CD14-positive monocyte (primary cell): ENCODE results near the gene TUBA4A. TPM values are rescaled to one million over a fixed set of nuclear protein-coding genes. Genes with fewer than 3 reads are reported as not detected.

Experiments used
- DNase-seq, 3 donors: peaks; one replicate each; pipeline ENCODE4 v3.0.0-alpha.2; 2011 to 2022
- H2AFZ ChIP-seq: 2 replicates; pipeline ENCODE4 v1.6.0; 2012; ENCODE audit warnings: mild to moderate bottlenecking, low read depth, low read length, inconsistent platforms; ENCODE audit not compliant: insufficient read depth, poor library complexity, severe bottlenecking
- H3K27ac ChIP-seq, 2 donors: 1 replicate in 1 of 2; 2 replicates in 1 of 2; pipeline ENCODE4 v1.5.1; 2012 to 2013; ENCODE audit warnings: low read length in 2 of 2, control low read depth in 1 of 2, inconsistent platforms in 1 of 2, low read depth in 1 of 2, mild to moderate bottlenecking in 1 of 2
- H3K27me3 ChIP-seq, 2 donors: one replicate each; pipeline versions ENCODE4 v1.6.0 to v1.6.1; 2011 to 2013; ENCODE audit warnings: low read length in 2 of 2; ENCODE audit not compliant: control insufficient read depth in 2 of 2, insufficient read depth in 2 of 2
- H3K36me3 ChIP-seq, 2 donors: replicated peaks in 1 of 2; 1 replicate in 1 of 2; 2 replicates in 1 of 2; pipeline versions ENCODE4 v1.5.1 to v1.6.1; 2012 to 2013; ENCODE audit warnings: low read length in 2 of 2, control low read depth in 1 of 2, inconsistent platforms in 1 of 2, mild to moderate bottlenecking in 1 of 2; ENCODE audit not compliant: insufficient read depth in 2 of 2, control insufficient read depth in 1 of 2
- H3K4me1 ChIP-seq, 2 donors: 1 replicate in 1 of 2; 2 replicates in 1 of 2; pipeline versions ENCODE4 v1.5.1 to v1.6.1; 2012 to 2013; ENCODE audit warnings: low read length in 2 of 2, control low read depth in 1 of 2, inconsistent platforms in 1 of 2, mild to moderate bottlenecking in 1 of 2, moderate library complexity in 1 of 2; ENCODE audit not compliant: insufficient read depth in 2 of 2, control insufficient read depth in 1 of 2
- H3K4me2 ChIP-seq: replicated peaks from 2 replicates; pipeline ENCODE3; 2012; ENCODE audit warnings: low read length, moderate library complexity, mild to moderate bottlenecking; ENCODE audit not compliant: poor library complexity, severe bottlenecking; ENCODE audit errors: extremely low read depth
- H3K4me3 ChIP-seq, 3 experiments: fragments of 200-600 bp in 1 of 3; sonication (generic) in 1 of 3; replicated peaks in 1 of 3; 1 replicate in 2 of 3; 2 replicates in 1 of 3; pipeline ENCODE4 v1.5.1; 2011 to 2013; ENCODE audit warnings: low read length in 3 of 3, mild to moderate bottlenecking in 3 of 3, control low read depth in 2 of 3, low read depth in 2 of 3, inconsistent platforms in 1 of 3, moderate library complexity in 1 of 3
- H3K79me2 ChIP-seq: 2 replicates; pipeline ENCODE4 v1.6.0; 2012; ENCODE audit warnings: mild to moderate bottlenecking, control low read depth, inconsistent platforms, low read length, moderate library complexity; ENCODE audit not compliant: insufficient read depth
- H3K9ac ChIP-seq: 2 replicates; pipeline ENCODE4 v1.6.0; 2017; ENCODE audit warnings: low read length, mild to moderate bottlenecking; ENCODE audit not compliant: insufficient read depth, poor library complexity, severe bottlenecking
- H3K9me3 ChIP-seq, 2 donors: replicated peaks in 1 of 2; 1 replicate in 1 of 2; 2 replicates in 1 of 2; pipeline versions ENCODE4 v1.5.1 to v1.6.1; 2012 to 2013; ENCODE audit warnings: low read length in 2 of 2, control low read depth in 1 of 2; ENCODE audit not compliant: control insufficient read depth in 1 of 2, insufficient read depth in 1 of 2
- H4K20me1 ChIP-seq: 2 replicates; pipeline ENCODE4 v1.6.0; 2012; ENCODE audit warnings: mild to moderate bottlenecking, low read length, control low read depth, moderate library complexity; ENCODE audit not compliant: insufficient read depth
- H3K27ac Mint-ChIP-seq, 7 donors: one replicate each; pipeline ENCODE4 v1.8.0; 2020; ENCODE audit warnings: mild to moderate bottlenecking in 7 of 7, mixed read lengths in 7 of 7, moderate library complexity in 6 of 7, inconsistent platforms in 2 of 7
- H3K27me3 Mint-ChIP-seq, 3 donors: one replicate each; pipeline ENCODE4 v1.8.0; 2021 to 2022; ENCODE audit warnings: low read depth in 3 of 3, mild to moderate bottlenecking in 3 of 3, mixed read lengths in 3 of 3, moderate library complexity in 3 of 3, inconsistent platforms in 1 of 3
- H3K36me3 Mint-ChIP-seq, 2 donors: one replicate each; pipeline ENCODE4 v1.8.0; 2020; ENCODE audit warnings: mixed read lengths in 2 of 2, inconsistent platforms in 1 of 2, mild to moderate bottlenecking in 1 of 2
- H3K4me1 Mint-ChIP-seq: one replicate; pipeline ENCODE4 v1.8.0; 2020; ENCODE audit warnings: mild to moderate bottlenecking, mixed read lengths
- H3K4me3 Mint-ChIP-seq, 2 donors: one replicate each; pipeline ENCODE4 v1.8.0; 2020; ENCODE audit warnings: mild to moderate bottlenecking in 2 of 2, mixed read lengths in 2 of 2, moderate library complexity in 1 of 2
- H3K9me3 Mint-ChIP-seq, 7 donors: one replicate each; pipeline ENCODE4 v1.8.0; 2020 to 2022; ENCODE audit warnings: mixed read lengths in 7 of 7, mild to moderate bottlenecking in 6 of 7, moderate library complexity in 6 of 7, inconsistent platforms in 2 of 7
- WGBS: methylation state at CpG from one replicate; pipeline ENCODE4 v1.1.5; 2013; ENCODE audit warnings: missing lambda C conversion rate; ENCODE audit not compliant: insufficient coverage; 5-methylcytosine and 5-hydroxymethylcytosine counted together
- intact Hi-C, 2 donors: fragments of 100-400 bp; cut with micrococcal nuclease; formaldehyde crosslinking; loops; one replicate each; pipeline versions ENCODE4 v1.15.0 to v1.15.1; 2023
- polyA plus RNA-seq, 3 donors: library from polyadenylated mRNA; depleted of rRNA in 1 of 3; unstranded in 2 of 3; stranded (reverse) in 1 of 3; fragments of 300-500 nt in 2 of 3; fragments of >200 nt in 1 of 3; fragmentation: Illumina TruSeq in 2 of 3; gene quantifications; 1 replicate in 2 of 3; 2 replicates in 1 of 3; pipeline ENCODE4 v1.2.3, GENCODE V29; 2012 to 2021
- TF ChIP-seq, protein P1 (sequence below): fragments of 200-600 bp; IDR thresholded peaks from one replicate; pipeline ENCODE4 v1.8.0; 2022; ENCODE audit warnings: antibody characterized with exemption, mild to moderate bottlenecking

The TUBA4A gene
- polyA plus RNA-seq, 3 donors: 72.7 to 452 (median 81.9) TPM

DNA sequence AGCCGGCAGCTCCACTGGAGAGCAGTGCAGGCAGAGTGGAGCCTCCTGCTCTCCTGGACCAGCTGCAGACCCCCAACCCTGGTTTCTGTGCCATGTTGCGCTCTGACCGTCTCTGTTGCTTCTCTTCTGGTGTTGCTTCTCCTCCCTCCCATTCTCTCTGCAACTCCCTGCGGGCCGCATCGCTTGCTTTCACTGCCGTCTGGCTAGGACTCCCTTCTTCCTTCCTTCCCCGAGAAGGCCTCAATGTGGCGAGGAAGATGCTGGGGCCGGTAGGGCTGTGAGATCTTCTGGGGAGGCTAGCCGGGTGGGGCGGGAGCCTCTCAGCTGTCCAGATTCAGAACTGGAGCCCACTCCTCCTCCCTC is 31.6 kb upstream of the TUBA4A start:
- Mint-ChIP-seq H3K27me3 (peaks cover 0 to 5% (median under 1%) of the 10 kb centered on the region in 3 donors), H3K4me3 (no peak overlapping the region), H3K36me3 (peaks cover 58% of the 10 kb centered on the region in 2 donors), H3K4me1 (peaks cover 6% of the 10 kb centered on the region), H3K27ac (peak overlapping the region in 1 of 7 donors; percentile 42), H3K9me3 (no peaks in the 10 kb centered on the region)
- Histone ChIP-seq H3K9ac (no peak overlapping the region), H3K9me3 (no peaks in the 10 kb centered on the region), H3K27me3 (no peaks in the 10 kb centered on the region), H3K4me2 (no peak overlapping the region), H3K79me2 (no peaks in the 10 kb centered on the region), H3K4me1 (peaks cover under 1 to 5% of the 10 kb centered on the region in 2 donors), H3K27ac (no peak overlapping the region), H3K4me3 (no peak overlapping the region), H3K36me3 (peaks cover 49 to 55% of the 10 kb centered on the region in 2 donors), H2AFZ (no peak overlapping the region), H4K20me1 (peaks cover 5% of the 10 kb centered on the region)
- WGBS: 93% methylated on average over 1 of the region's 12 CpGs
- intact Hi-C loops: no loop called here
- TF ChIP-seq, protein P1, sequence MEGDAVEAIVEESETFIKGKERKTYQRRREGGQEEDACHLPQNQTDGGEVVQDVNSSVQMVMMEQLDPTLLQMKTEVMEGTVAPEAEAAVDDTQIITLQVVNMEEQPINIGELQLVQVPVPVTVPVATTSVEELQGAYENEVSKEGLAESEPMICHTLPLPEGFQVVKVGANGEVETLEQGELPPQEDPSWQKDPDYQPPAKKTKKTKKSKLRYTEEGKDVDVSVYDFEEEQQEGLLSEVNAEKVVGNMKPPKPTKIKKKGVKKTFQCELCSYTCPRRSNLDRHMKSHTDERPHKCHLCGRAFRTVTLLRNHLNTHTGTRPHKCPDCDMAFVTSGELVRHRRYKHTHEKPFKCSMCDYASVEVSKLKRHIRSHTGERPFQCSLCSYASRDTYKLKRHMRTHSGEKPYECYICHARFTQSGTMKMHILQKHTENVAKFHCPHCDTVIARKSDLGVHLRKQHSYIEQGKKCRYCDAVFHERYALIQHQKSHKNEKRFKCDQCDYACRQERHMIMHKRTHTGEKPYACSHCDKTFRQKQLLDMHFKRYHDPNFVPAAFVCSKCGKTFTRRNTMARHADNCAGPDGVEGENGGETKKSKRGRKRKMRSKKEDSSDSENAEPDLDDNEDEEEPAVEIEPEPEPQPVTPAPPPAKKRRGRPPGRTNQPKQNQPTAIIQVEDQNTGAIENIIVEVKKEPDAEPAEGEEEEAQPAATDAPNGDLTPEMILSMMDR: no peak
- no peak for DNase-seq

- 97% methylated on average over 13 of the region's 16 CpGs for WGBS
Measured at GRCh38 chr2:219284501-219285372, 31.0 kb upstream of the TUBA4A start.

More at GRCh38 chr2:219284501-219285372, 31.0 kb upstream of the TUBA4A start:
- TF ChIP-seq, protein P1: no peak
- H3K9me3 Mint-ChIP-seq: peaks cover 0 to 2% (median 0%) of the 10 kb centered on the region in 7 donors
- DNase-seq: no peak
- H4K20me1 ChIP-seq: peaks cover 5% of the 10 kb centered on the region
- H3K79me2 ChIP-seq: peaks cover 5% of the 10 kb centered on the region
- intact Hi-C loops: no loop called here
- H3K36me3 Mint-ChIP-seq: peaks cover 58 to 62% of the 10 kb centered on the region in 2 donors
- H3K36me3 ChIP-seq: peaks cover 49 to 56% of the 10 kb centered on the region in 2 donors
- H3K9me3 ChIP-seq: no peaks in the 10 kb centered on the region
- peaks cover 0 to 2% (median 0%) of the 10 kb centered on the region in 3 donors for H3K27me3 Mint-ChIP-seq
- H3K27ac ChIP-seq: no peak overlapping the region
- no peaks in the 10 kb centered on the region for H3K27me3 ChIP-seq
- no peak overlapping the region for H3K4me3 ChIP-seq
- no peak overlapping the region for H3K27ac Mint-ChIP-seq
- no peak overlapping the region for H3K4me3 Mint-ChIP-seq
- no peak overlapping the region for H2AFZ ChIP-seq
- no peak overlapping the region for H3K4me2 ChIP-seq
- peaks cover 12% of the 10 kb centered on the region for H3K4me1 Mint-ChIP-seq
- H3K9ac ChIP-seq: no peak overlapping the region
- H3K4me1 ChIP-seq: peaks cover 7 to 11% of the 10 kb centered on the region in 2 donors
